Fibroblast of lung (primary cell): ENCODE data around the gene LRP1-AS.

Source experiments
- EZH2 ChIP-seq: IDR thresholded peaks from 2 replicates; pipeline ENCODE4 v1.5.1; 2012; ENCODE audit warnings: low read length, control low read depth, mild to moderate bottlenecking; ENCODE audit errors: missing control alignments
- TF ChIP-seq, protein P1 (sequence below), 2 donors: IDR thresholded peaks in 1 of 2; conservative IDR thresholded peaks in 1 of 2; 1 replicate in 1 of 2; 2 replicates in 1 of 2; pipeline ENCODE4 v1.5.1; 2011 to 2012; ENCODE audit warnings: low read length in 2 of 2, control low read depth in 1 of 2, inconsistent platforms in 1 of 2, low read depth in 1 of 2, mild to moderate bottlenecking in 1 of 2

DNA sequence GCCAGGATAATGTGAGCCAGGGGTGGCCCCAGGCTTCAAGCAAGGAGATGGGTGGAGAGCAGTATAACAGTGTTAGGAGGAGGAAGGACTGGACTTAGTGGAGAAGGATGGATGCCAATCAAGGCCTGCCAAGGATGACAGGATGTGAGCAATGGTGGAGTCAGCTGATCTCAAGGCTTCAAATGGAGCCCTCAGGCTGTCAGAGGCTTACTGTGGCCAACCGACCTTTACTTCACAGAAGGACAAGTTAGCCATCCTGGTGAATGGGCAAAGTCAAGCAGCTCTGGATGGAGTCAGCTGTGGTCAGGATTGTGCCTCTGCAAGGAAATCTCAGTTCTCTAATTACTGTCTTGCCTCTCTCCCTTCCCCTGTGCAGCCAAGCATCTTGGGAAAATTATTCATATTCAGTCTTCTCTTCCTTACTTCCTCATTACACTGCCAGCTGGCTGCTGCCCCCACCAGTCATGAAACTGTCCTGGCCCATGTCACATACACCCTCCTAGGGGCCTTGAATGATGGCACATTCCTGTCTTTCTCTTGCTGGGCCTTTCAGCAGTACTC is 28.6 kb downstream of the LRP1-AS start:
- TF ChIP-seq, protein P1, sequence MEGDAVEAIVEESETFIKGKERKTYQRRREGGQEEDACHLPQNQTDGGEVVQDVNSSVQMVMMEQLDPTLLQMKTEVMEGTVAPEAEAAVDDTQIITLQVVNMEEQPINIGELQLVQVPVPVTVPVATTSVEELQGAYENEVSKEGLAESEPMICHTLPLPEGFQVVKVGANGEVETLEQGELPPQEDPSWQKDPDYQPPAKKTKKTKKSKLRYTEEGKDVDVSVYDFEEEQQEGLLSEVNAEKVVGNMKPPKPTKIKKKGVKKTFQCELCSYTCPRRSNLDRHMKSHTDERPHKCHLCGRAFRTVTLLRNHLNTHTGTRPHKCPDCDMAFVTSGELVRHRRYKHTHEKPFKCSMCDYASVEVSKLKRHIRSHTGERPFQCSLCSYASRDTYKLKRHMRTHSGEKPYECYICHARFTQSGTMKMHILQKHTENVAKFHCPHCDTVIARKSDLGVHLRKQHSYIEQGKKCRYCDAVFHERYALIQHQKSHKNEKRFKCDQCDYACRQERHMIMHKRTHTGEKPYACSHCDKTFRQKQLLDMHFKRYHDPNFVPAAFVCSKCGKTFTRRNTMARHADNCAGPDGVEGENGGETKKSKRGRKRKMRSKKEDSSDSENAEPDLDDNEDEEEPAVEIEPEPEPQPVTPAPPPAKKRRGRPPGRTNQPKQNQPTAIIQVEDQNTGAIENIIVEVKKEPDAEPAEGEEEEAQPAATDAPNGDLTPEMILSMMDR (conservative IDR thresholded peaks at IDR 0.05 in 1 of 2, IDR thresholded peaks at IDR 0.05 in 1 of 2; ENCODE audit: low read depth in 1 of 2, low read length in 2 of 2) = no peak
- TF ChIP-seq EZH2 = no peak
